ENCODE results near the gene TBC1D17.

TBC1D17 gene

GRCh38 chr19:49879243-49879963 lies 1.9 kb downstream of the TBC1D17 start:
- no peak for DNase-seq

GRCh38 chr19:49880162-49880869 lies 2.8 kb downstream of the TBC1D17 start:
- no peak for DNase-seq

GRCh38 chr19:49881186-49881585 lies 3.7 kb downstream of the TBC1D17 start:
- DNase-seq: no peak

- DNase-seq: no peak
Observed at GRCh38 chr19:49881672-49882394, 4.3 kb downstream of the TBC1D17 start.

GRCh38 chr19:49882643-49883042 lies 5.1 kb downstream of the TBC1D17 start:
- DNase-seq: no peak

- no peak for DNase-seq
Observed at GRCh38 chr19:49883094-49883493, 5.6 kb downstream of the TBC1D17 start.

GRCh38 chr19:49884109-49884508 lies 6.6 kb downstream of the TBC1D17 start:
- DNase-seq: no peak

- DNase-seq: no peak
Observed at GRCh38 chr19:49884760-49885159, 7.3 kb downstream of the TBC1D17 start.

GRCh38 chr19:49887037-49887664 lies 9.6 kb downstream of the TBC1D17 start:
- no peak for DNase-seq

GRCh38 chr19:49887665-49888509 lies 10.4 kb downstream of the TBC1D17 start:
- no peak for DNase-seq

GRCh38 chr19:49888510-49888824 lies 11.0 kb downstream of the TBC1D17 start:
- no peak for DNase-seq

- DNase-seq: no peak
Observed at GRCh38 chr19:49889038-49889686, 11.7 kb downstream of the TBC1D17 start.

- peak; percentile 70 for DNase-seq
Observed at GRCh38 chr19:49889687-49890348, 12.3 kb downstream of the TBC1D17 start.

- peak; percentile 56 for DNase-seq
Observed at GRCh38 chr19:49890349-49891311, 13.1 kb downstream of the TBC1D17 start.

- DNase-seq: no peak
Observed at GRCh38 chr19:49891393-49891792, 13.9 kb downstream of the TBC1D17 start.

- no peak for DNase-seq
Observed at GRCh38 chr19:49892716-49893115, 15.2 kb downstream of the TBC1D17 start.

- DNase-seq: no peak
Observed at GRCh38 chr19:49894011-49894664, 16.6 kb downstream of the TBC1D17 start.

GRCh38 chr19:49894879-49895565 lies 17.5 kb downstream of the TBC1D17 start:
- DNase-seq: no peak
